HS-5 (cell line): ENCODE results near the gene MDGA2.
"Not testable (repeated sequence)": the region's sequence is repeated elsewhere in the genome, so short reads cannot be mapped to it uniquely, and the experiment has no call there.

ENCODE experiments used
- DNase-seq: peaks from one replicate; pipeline ENCODE4 v3.0.0-alpha.2; 2012; ENCODE audit warnings: low read depth

MDGA2 gene

DNA sequence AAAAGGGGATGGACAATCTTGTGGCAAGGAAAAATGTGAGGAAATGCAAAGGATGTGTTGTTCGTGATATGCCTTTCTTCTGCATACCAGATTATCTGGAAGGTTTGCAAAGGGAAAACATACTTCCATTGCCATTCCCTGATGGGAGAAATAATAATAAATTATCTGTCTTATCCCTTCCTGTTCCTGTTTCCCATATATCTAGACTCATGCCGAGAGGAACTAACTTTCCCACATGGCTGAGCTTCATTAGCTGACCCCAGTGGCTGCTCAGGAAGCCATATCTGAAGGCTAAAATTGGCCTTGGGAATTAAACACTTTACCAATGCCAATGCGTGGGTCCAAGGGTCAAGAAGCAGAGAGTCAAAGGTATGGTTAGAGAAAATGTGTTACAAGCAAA, 439.8 kb downstream of the MDGA2 start:
- no peak for DNase-seq

DNA sequence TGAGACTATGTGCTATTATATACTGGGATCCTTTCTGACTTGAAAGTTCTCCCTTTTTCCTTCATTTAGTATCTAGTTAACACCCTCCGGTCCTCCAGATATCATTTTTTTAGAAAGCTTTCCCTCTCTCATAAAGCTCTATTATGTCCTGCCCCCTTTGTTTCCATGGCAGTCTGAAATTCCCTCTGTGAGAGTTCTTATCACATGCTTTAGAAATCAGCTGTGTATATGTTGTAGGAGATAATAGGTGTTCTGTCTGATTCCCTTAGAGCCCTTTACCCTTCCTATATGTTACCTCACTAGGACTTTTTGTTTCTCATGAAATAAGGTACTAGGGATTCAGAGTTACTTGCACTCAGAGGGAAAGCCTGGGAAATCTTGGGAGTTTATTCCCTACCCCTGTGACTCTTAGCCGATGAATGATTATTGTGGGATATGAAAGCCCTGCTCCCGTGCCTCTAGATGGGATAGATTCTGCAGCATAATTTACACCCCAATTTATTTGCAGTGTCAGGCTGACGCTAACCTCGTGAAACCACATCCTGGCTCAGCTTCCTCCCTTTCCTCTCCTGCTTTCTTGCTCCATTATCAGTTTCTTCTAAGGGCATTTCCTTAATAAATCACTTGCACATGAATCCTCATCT, 448.4 kb downstream of the MDGA2 start:
- DNase-seq = no peak

DNA sequence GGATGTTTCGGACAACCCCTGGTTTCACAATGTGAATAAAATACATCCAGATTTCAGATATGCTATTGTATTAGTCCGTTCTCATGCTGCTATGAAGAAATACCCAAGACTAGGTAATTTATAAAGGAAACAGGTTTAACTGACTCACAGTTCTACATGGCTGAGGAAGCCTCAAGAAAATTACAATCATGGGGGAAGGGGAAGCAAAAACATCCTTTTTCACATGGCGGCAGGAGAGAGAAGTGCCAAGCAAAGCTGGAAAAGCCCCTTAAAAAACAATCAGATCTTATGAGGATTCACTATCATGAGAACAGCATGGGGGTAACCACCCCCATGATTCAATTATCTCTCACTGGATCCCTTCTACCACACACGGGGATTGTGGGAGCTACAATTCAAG, 451.7 kb downstream of the MDGA2 start:
- DNase-seq = no peak

DNA sequence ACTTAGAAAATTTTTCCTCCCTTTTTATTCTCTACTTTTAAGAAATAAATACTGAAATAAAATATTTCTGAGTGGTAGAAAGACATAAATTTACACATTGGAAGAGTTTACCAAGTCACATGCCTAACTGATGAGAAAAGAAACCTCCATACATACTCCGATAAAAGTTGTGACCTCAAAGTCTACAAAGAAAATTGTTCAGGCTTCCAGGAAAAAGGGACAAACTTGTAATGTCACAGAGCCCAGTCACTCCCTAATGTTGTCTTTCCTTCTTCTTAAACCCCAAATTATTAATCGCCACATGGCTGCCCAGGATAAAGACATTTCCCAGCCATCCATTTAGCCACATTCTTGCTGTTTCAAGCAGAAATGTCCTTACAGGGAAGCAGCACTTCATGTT, 455.3 kb downstream of the MDGA2 start:
- DNase-seq = no peak

DNA sequence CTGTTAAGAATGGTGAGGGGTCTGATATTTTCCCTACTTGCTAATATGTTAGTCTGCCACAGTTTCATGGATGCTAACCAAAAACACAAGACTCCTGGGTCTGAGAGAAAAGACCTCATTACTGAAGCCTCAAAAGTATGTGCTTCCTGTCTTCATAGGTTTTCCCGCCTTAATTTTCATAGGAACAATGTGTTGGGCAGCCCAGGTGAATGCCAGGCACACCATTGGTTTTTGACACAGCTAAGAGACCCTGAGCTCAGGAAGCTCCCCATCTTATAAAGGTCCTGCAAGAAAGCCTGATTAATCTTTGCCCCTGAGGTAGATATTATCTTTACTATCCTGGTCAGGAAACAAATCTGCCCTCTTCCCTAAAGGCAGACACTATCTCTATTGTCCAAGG, 464.1 kb downstream of the MDGA2 start:
- DNase-seq = no peak

DNA sequence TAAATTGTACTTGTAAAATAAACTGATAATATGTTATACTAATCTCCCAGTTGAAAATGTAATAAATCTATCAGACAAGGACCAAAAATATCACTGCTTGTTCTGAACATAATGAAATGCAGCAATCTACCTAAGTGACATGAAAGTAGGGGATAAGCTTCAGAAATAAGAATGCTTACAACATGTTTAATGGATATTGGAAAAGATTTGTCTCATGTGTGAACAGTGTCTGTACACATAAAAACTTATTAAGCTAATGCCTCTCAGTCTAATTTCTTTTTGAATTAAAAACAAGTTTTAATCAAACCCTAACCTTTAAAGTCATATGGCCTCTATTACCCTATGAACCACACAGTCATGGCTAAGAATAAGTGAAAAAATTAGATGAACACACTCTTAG, 465.3 kb downstream of the MDGA2 start:
- DNase-seq = no peak

DNA sequence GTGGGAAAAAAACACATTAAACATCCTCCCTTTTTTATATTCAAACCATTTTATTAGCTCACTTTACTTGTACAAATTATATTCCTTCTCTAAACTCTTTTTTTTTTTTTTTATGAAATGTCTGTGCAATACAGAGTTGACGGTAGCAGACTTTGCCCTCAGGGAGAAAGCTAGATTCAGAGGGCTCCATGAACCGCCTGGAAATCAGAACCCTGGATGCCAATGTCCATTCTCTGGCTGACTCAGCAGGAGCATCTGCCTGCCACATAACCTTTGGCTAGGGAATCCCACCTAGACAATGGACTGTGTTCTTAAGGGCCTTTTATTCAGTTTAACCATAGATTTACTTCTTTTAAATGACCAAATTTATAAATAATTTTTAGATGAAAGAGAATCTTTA, 467.0 kb downstream of the MDGA2 start:
- no peak for DNase-seq

DNA sequence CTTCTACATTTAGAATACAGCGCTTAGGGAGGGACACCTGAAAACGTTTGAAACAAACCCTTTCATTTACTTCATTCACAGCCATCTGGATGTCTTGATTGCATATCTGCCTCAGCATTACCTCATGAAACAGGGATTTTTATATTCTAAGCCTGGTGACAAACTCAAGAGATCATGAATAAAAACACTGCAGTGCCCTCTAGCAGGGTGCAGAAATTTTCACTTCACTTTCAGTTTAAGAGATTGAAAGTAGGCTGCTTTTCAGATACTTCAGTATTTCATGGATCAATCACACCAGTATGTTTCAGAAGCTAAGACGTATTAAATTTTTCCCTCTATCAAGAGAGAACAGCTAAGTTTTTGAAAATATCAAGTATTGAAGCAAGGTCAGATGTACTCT, 467.8 kb downstream of the MDGA2 start:
- DNase-seq = no peak

DNA sequence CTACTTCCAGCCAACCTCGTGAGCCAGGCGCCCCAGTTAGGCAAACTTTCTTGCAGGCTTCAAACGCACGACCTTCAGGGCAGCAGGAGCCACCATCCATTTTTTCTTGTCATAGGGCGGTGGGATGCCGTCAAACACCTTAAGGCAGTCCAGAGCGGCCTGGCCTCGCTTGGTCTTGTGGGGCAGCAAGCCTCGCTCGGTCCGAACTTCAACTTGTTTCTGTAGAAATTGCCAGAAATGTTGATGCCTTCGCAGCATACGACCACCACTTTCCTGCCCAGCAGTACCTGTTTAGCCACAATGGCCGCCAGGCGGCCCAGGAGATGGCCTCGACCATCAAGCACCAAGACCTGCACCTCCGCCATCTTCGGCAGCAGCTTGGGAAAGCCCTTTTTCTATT, 474.7 kb downstream of the MDGA2 start:
- DNase-seq = no peak

DNA sequence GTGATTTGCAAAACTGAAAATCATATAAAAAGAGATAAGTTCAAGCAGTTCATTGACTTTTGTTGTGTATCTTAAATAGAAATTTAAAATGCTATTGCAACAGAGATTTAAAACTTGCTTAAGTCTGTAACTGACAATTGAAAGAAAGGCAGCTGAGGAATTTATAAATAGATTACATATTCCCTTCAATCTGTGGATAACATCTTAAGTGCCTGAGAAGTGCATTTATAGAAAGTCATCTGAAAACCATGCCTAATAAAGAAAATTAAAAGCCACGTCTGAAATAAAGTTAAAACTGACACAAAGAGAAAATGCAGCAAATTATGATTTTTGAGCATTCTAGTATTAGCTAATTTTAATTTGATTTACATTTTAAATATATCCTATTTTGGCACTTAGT, 479.8 kb downstream of the MDGA2 start:
- no peak for DNase-seq

DNA sequence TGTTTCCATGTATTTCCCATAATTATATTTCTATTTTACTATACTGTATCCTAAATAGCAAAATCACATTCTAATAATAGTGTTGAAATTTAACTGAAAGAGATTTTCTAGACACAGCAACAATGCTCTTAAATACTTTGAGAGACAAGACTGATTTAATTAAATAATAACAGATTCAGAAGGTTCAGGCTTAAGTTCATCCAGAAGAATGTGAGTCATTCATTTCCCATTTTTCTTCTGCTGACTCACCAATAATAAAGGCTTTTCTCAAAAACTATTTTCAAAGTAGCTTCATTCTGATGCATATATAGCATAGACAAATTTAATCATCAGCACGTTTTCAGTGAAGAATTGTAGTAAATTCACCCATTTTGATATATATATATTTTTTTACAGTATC, 481.4 kb downstream of the MDGA2 start:
- DNase-seq = peak; percentile 40

DNA sequence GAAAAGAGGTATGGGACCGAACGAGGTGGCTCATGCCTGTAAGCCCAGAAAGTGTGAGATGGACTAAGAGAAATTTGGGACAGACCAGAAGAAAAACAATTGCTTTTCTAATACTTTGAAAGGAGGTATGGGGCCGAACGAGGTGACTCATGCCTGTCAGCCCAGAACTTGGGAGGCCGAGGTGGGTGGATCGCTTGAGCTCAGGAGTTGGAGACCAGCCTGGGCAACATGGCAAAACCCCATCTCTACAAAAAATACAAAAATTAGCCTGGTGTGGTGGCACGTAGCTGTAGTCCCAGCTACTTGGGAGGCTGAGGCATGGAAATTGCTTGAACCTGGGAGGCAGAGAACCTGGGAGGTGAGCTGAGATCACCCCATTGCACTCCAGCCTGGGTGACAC, 483.2 kb downstream of the MDGA2 start:
- DNase-seq = not testable (repeated sequence)

DNA sequence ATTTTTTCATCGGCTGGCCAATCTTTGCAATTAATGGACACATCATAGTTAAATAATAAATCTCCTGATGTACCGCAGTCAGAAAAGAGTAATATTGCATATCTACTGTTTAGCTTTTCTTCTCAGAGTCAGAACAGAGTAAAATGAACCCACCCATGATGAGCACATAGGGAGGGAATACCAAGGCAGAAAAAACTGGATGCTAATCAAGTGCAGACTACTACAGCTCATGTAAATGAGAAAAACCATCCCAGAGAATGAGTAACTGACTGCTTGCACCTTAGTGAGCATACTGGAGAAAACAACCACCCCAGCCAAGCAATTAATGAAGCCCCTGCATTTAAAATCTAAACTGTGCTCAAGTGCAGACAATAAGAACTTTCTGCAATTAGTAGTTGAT, 483.7 kb downstream of the MDGA2 start:
- DNase-seq = no peak

DNA sequence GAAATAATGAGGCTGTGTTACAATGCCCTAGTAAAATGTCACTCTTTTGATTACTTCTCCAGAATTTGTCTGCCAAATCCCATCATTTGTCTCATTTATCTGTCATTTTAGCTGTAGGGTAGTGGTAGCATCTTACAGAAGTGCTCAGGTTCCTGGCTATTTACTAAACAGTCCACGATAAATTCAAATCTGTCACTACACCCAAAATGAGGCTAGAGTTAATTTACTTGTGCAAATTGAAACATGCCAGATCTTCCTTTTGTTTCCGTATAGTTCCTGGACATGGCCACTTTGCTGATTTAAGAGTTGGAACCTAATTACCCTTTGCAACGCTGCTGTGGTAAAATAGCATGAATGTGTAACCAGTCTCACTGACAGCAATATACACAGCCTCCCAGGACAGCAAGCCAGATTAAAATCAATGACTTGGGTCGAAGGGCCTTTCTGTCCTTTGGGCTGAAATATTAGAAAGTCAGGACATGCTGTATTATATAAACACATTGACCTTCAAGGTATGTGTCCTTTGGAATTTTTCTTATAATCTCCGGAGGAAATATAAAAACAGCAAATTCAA, 485.4 kb downstream of the MDGA2 start:
- DNase-seq = no peak

DNA sequence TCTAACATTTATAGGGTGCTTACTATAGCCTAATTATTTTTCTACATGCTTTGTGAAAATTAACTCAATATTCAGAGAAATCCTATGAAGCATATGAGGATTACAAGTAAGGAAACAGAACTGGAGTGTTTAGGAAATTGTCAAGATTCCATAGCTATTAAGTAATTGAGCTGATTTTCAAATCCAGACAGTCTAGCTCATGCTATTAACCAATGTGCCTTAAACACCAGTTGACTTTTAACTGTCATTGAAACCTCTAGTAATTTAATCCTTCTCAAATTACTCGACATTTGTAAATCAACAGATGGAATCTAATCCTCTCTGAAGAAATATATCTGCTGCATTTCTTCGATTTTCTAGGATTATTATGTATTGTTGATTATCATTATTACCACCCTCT, 488.9 kb downstream of the MDGA2 start:
- peak; percentile 40 for DNase-seq

DNA sequence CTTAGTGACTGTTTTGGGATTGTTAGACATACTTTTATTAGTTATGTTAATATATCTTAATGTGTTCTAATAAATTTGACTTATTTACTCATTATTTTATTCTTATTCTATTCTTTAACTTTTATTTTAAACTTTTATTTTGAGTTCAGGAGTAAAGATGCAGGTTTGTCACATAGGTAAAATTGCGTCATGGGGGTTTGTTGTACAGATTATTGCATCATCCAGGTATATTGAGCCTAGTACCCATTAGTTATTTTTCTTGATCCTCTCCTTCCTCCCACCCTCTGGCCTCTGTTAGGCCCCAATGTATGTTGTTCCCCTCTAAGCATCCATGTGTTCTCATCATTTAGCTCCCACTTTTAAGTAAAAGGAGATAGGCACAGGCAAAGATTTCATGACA, 495.5 kb downstream of the MDGA2 start:
- DNase-seq = no peak

DNA sequence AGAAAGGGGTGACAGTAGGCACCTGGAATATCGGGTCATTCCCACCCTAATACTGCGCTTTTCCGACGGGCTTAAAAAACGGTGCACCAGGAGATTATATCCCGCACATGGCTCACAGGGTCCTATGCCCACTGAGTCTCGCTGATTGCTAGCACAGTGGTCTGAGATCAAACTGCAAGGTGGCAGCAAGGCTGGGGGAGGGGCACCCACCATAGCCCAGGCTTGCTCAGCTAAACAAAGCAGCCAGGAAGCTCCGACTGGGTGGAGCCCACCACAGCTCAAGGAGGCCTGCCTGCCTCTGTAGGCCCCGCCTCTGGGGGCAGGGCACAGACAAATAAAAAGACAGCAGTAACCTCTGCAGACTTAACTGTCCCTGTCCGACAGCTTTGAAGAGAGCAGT, 503.5 kb downstream of the MDGA2 start:
- not testable (repeated sequence) for DNase-seq

DNA sequence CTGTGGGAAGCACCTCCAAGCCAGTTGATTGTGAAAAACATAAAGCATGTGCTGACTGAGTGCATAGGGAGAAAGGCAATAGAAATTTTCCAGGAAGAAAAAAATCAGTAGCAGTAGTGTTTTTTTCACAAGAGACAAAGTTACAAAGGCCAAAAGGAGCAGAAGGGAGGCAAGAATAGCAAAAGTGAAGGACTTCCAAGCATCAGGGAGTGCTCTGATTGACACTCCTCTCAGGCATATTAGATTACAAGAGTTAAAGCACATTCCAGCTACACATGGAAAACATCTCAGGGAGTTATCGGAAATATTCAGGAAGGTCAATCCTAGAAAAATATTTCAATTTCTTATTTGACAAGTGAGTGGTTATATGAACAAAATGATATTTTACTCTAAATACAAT, 508.0 kb downstream of the MDGA2 start:
- DNase-seq = no peak

DNA sequence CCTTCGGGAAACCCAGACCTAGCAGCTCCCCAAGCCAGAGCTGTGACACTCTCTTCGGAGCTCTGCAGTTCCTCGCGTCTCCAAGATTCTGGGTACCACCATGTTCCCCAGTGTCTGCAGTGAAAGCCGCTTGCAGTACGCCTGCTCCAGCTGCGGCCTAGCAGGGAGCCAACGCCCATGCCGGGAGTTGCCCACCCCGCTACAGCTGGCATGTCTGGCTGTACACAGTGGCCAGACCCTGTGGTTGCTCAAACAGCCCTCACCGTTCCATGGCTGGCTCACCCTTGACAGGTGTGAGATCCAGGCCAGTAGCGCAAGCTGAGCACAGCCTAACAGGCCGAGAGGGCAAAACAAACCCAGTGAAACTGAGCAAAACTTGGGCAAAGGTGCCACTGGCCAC, 520.0 kb downstream of the MDGA2 start:
- DNase-seq = no peak

DNA sequence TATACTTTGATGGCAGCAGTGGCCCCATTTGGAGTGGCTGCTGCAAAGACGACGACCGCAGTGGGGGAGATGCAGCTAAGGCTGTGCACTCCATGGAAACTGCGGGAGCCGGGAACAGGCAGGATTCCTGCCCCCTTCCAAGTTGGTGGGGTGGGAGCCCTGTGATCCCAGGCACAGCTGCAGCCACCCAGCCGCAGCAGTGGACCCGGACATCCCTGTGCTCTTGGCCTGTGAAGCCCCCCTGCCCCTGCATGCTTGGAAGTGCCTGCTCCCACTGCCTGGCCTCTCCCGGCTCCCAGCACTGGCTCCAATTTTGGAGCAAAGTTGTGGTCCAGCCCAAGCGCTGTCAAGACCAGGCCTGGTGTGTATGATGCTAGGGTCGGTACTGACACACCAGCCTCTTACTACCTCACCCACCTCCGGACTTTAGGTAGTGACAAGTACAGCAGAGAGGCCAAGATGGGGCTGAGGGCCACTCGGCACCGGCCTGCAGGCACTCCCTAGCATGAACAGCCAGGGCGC, 521.1 kb downstream of the MDGA2 start:
- no peak for DNase-seq

DNA sequence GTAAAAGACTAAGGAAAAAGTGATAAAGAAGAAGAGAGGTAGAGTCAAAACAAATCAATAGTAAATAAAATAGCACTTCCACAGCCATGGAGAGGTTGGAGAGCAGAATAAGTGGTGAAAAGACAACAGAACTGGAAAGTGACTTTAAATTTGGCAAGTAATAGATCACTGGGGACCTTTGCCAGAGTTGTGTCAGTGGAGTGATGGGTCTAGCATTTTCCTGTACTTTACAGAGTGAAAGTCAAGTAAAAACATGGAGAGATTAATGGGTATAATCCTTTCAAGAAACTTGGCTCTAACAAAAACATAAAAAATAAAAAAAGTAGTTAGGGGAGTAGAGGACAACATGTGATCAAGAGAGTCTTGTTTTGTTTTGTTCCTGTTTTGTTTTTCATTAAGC, 521.7 kb downstream of the MDGA2 start:
- DNase-seq = no peak

DNA sequence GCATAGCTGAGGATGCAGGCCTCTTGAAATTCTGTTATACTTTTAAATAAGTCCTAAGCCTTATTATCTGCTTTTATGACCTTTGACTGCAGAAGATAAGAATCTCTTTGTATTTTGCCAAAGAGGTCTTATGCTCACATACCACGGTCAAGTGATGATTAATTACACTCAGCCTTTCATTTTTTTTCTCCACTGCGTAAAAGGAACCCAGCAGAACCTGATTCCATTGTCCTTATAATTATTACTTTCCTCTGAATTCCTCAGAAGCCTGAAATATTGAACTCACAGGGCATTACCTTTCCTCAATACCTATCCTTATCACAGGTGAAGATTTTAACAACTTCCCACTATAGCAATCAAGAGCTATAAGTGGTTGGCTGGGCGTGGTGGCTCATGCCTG, 525.1 kb downstream of the MDGA2 start:
- DNase-seq = no peak

DNA sequence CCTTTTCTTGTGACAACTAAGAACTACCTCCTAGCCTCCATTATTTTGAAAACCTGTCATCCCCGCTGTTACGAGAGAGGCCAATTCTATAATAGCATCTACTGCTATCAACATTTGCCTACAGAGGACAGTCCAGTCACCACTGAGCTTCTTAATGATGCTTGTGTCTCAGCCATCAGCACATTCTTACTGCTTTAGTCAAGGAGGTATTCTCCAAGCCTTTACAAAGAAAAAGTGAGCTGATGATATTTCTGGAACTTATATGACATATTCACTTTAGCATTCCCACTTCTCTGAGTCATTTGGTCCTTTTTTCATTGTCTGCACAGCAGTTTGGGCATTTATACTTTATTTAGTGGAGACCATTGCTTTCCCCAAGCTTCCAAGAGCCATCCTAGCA, 526.1 kb downstream of the MDGA2 start:
- DNase-seq = peak; percentile 39

DNA sequence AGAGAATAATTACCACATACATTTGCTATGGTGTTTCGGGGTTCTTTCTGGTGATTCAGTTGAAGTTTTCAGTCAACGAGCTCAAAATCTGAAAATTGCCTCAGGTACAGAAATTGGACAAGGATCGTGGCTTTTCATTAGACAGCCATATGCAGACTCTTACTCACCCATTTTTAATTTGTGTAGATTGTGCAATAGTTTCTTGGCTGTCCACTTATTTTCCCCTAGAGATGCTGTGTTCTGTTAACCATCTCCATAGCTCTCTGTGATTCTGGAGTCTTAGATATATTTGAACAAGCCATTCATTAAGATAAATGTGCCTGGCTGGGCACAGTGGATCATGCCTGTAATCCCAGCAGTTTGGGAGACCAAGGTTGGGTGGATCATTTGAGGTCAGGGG, 526.7 kb downstream of the MDGA2 start:
- no peak for DNase-seq
